KBM-7 (cell line): Measurements from ENCODE around the gene SLCO2A1.

Experiments
- DNase-seq: peaks from one replicate; pipeline ENCODE4 v3.0.0-alpha.2; 2015
- in situ Hi-C: fragments of 300-500 bp; cut with MboI; formaldehyde crosslinking; loops from 2 replicates; pipeline ENCODE4 v1.14.3; 2020; ENCODE audit warnings: low sequenced_read_pairs, low pct_unique_long_range_greater_than_20kb, mixed read lengths

Gene SLCO2A1

GRCh38 chr3:133965013-133965570 lies 64.6 kb downstream of the SLCO2A1 start:
- in situ Hi-C loops: no loop called here
- peak; percentile 30 for DNase-seq

- in situ Hi-C loops: no loop called here
- DNase-seq: peak; percentile 74
These were observed 65.2 kb downstream of the SLCO2A1 start for GRCh38 chr3:133964547-133964946.

GRCh38 chr3:133963657-133964396 lies 65.9 kb downstream of the SLCO2A1 start:
- no peak for DNase-seq
- in situ Hi-C loops: no loop called here

GRCh38 chr3:133962849-133963248 lies 66.9 kb downstream of the SLCO2A1 start:
- no peak for DNase-seq
- in situ Hi-C loops: no loop called here

GRCh38 chr3:133958071-133958805 lies 71.5 kb downstream of the SLCO2A1 start:
- no peak for DNase-seq
- in situ Hi-C loops: no loop called here

GRCh38 chr3:133956982-133957381 lies 72.7 kb downstream of the SLCO2A1 start:
- no peak for DNase-seq
- in situ Hi-C loops: no loop called here

- no peak for DNase-seq
- in situ Hi-C loops: no loop called here
These were observed 73.4 kb downstream of the SLCO2A1 start for GRCh38 chr3:133956353-133956752.

- in situ Hi-C loops: no loop called here
- no peak for DNase-seq
These were observed 73.8 kb downstream of the SLCO2A1 start for GRCh38 chr3:133955892-133956291.

- DNase-seq: no peak
- in situ Hi-C loops: no loop called here
These were observed 74.9 kb downstream of the SLCO2A1 start for GRCh38 chr3:133954717-133955360.

GRCh38 chr3:133953297-133953696 lies 76.4 kb downstream of the SLCO2A1 start:
- DNase-seq: no peak
- in situ Hi-C loops: no loop called here

GRCh38 chr3:133949438-133949837 lies 80.3 kb downstream of the SLCO2A1 start:
- no peak for DNase-seq
- in situ Hi-C loops: no loop called here

GRCh38 chr3:133948996-133949395 lies 80.7 kb downstream of the SLCO2A1 start:
- in situ Hi-C loops: no loop called here
- DNase-seq: no peak

- in situ Hi-C loops: no loop called here
- no peak for DNase-seq
These were observed 81.5 kb downstream of the SLCO2A1 start for GRCh38 chr3:133948131-133948810.

GRCh38 chr3:133945381-133946095 lies 84.2 kb downstream of the SLCO2A1 start:
- in situ Hi-C loops: no loop called here
- DNase-seq: no peak

GRCh38 chr3:133944641-133945380 lies 84.9 kb downstream of the SLCO2A1 start:
- in situ Hi-C loops: no loop called here
- DNase-seq: peak; percentile 75

GRCh38 chr3:133944181-133944580 lies 85.5 kb downstream of the SLCO2A1 start:
- no peak for DNase-seq
- in situ Hi-C loops: no loop called here

GRCh38 chr3:133943639-133944141 lies 86.0 kb downstream of the SLCO2A1 start:
- DNase-seq: peak; percentile 92
- in situ Hi-C loops: no loop called here

- DNase-seq: no peak
- in situ Hi-C loops: no loop called here
These were observed 86.6 kb downstream of the SLCO2A1 start for GRCh38 chr3:133943031-133943535.
